H9 (cell line): ENCODE data around the gene CHST8. TPM values are rescaled to one million over a fixed set of nuclear protein-coding genes. Genes with fewer than 3 reads are reported as not detected.

Experiments
- DNase-seq: peaks from one replicate; pipeline ENCODE4 v3.0.0-alpha.2; 2017
- H2AFZ ChIP-seq: one replicate; pipeline ENCODE4 v1.6.1; 2013; ENCODE audit warnings: mild to moderate bottlenecking, low read length, control low read depth, moderate library complexity
- H2AK5ac ChIP-seq: 2 replicates; pipeline ENCODE4 v1.6.1; 2013; ENCODE audit warnings: low read length, control low read depth, mixed read lengths; ENCODE audit not compliant: insufficient read length
- H2BK120ac ChIP-seq: one replicate; pipeline ENCODE4 v1.6.1; 2013; ENCODE audit warnings: low read depth, mild to moderate bottlenecking, low read length, control low read depth, inconsistent platforms; ENCODE audit not compliant: poor library complexity, severe bottlenecking
- H2BK12ac ChIP-seq: 2 replicates; pipeline ENCODE4 v1.6.1; 2013; ENCODE audit warnings: low read length, control low read depth, mixed read lengths, low read depth; ENCODE audit not compliant: insufficient read length
- H2BK15ac ChIP-seq: 2 replicates; pipeline ENCODE4 v1.6.1; 2013; ENCODE audit warnings: low read depth, low read length, control low read depth
- H2BK20ac ChIP-seq: one replicate; pipeline ENCODE4 v1.6.1; 2013; ENCODE audit warnings: low read depth, mild to moderate bottlenecking, low read length, control low read depth, inconsistent platforms; ENCODE audit not compliant: poor library complexity, severe bottlenecking
- H2BK5ac ChIP-seq: 2 replicates; pipeline ENCODE4 v1.6.1; 2013; ENCODE audit warnings: low read length, control low read depth, mixed read lengths; ENCODE audit not compliant: insufficient read length
- H3K14ac ChIP-seq: 2 replicates; pipeline ENCODE4 v1.6.1; 2013; ENCODE audit warnings: low read length, control low read depth; ENCODE audit not compliant: insufficient read depth
- H3K18ac ChIP-seq: 2 replicates; pipeline ENCODE4 v1.6.1; 2013; ENCODE audit warnings: low read depth, mild to moderate bottlenecking, mixed read lengths, low read length, control low read depth; ENCODE audit not compliant: insufficient read length
- H3K23ac ChIP-seq: 2 replicates; pipeline ENCODE4 v1.6.1; 2013; ENCODE audit warnings: low read length, control low read depth, mixed read lengths, low read depth; ENCODE audit not compliant: insufficient read length
- H3K23me2 ChIP-seq: 2 replicates; pipeline ENCODE4 v1.6.1; 2013; ENCODE audit warnings: low read depth, mild to moderate bottlenecking, mixed read lengths, low read length, control low read depth; ENCODE audit not compliant: insufficient read length, poor library complexity, severe bottlenecking
- H3K27ac ChIP-seq: 2 replicates; pipeline ENCODE4 v1.5.1; 2013; ENCODE audit warnings: low read length, control low read depth, mixed read lengths, low read depth; ENCODE audit not compliant: insufficient read length
- H3K27me3 ChIP-seq: 2 replicates; pipeline ENCODE4 v1.6.1; 2013; ENCODE audit warnings: low read length, control low read depth, inconsistent platforms; ENCODE audit not compliant: insufficient read depth
- H3K4ac ChIP-seq: 2 replicates; pipeline ENCODE4 v1.6.1; 2013; ENCODE audit warnings: low read depth, mild to moderate bottlenecking, control low read depth, inconsistent platforms, low read length, moderate library complexity
- H3K4me1 ChIP-seq: 2 replicates; pipeline ENCODE4 v1.6.1; 2013; ENCODE audit warnings: low read length, control low read depth, inconsistent platforms; ENCODE audit not compliant: insufficient read depth
- H3K4me2 ChIP-seq: 2 replicates; pipeline ENCODE4 v1.6.1; 2013; ENCODE audit warnings: low read length, control low read depth, mixed read lengths; ENCODE audit not compliant: insufficient read length, insufficient read depth
- H3K56ac ChIP-seq: 2 replicates; pipeline ENCODE4 v1.6.1; 2013; ENCODE audit warnings: low read depth, mild to moderate bottlenecking, mixed read lengths, low read length, control low read depth; ENCODE audit not compliant: insufficient read length
- H3K79me1 ChIP-seq: 2 replicates; pipeline ENCODE4 v1.6.1; 2013; ENCODE audit warnings: low read depth, mild to moderate bottlenecking, moderate library complexity, low read length, control low read depth, inconsistent platforms; ENCODE audit not compliant: insufficient read depth, poor library complexity, severe bottlenecking
- H3K79me2 ChIP-seq: 2 replicates; pipeline ENCODE4 v1.6.1; 2013; ENCODE audit warnings: low read length, control low read depth, inconsistent platforms; ENCODE audit not compliant: insufficient read depth
- H3K9ac ChIP-seq: 2 replicates; pipeline ENCODE4 v1.6.1; 2013; ENCODE audit warnings: low read length, control low read depth, mixed read lengths; ENCODE audit not compliant: insufficient read length; ENCODE audit errors: extremely low read depth
- H3K9me3 ChIP-seq: one replicate; pipeline ENCODE4 v1.6.1; 2013; ENCODE audit warnings: low read depth, low read length, inconsistent platforms; ENCODE audit not compliant: control insufficient read depth
- H3T11ph ChIP-seq: one replicate; pipeline ENCODE4 v1.6.1; 2013; ENCODE audit warnings: mild to moderate bottlenecking, low read length, control low read depth, inconsistent platforms
- H4K20me1 ChIP-seq: one replicate; pipeline ENCODE4 v1.6.1; 2013; ENCODE audit not compliant: control insufficient read depth, insufficient read length, insufficient read depth
- H4K5ac ChIP-seq: 2 replicates; pipeline ENCODE4 v1.6.1; 2013; ENCODE audit warnings: low read depth, mild to moderate bottlenecking, mixed read lengths, low read length, control low read depth; ENCODE audit not compliant: insufficient read length
- H4K8ac ChIP-seq: replicated peaks from 2 replicates; pipeline ENCODE4 v1.6.1; 2013; ENCODE audit warnings: low read length, control low read depth, mixed read lengths, low read depth; ENCODE audit not compliant: insufficient read length
- H4K91ac ChIP-seq: 2 replicates; pipeline ENCODE4 v1.6.1; 2013; ENCODE audit warnings: low read depth, mild to moderate bottlenecking, moderate library complexity, mixed read lengths, low read length, control low read depth; ENCODE audit not compliant: insufficient read length
- H3K27ac Mint-ChIP-seq, 3 experiments: 2 replicates in 2 of 3; 3 replicates in 1 of 3; pipeline ENCODE4 v1.8.0; 2020 to 2021; ENCODE audit warnings: mixed read lengths in 3 of 3, mild to moderate bottlenecking in 1 of 3, moderate library complexity in 1 of 3
- H3K27me3 Mint-ChIP-seq: 2 replicates; pipeline ENCODE4 v1.8.0; 2021; ENCODE audit warnings: low read depth, mild to moderate bottlenecking, moderate library complexity, mixed read lengths
- H3K36me3 Mint-ChIP-seq, 3 experiments: 2 replicates in 2 of 3; 3 replicates in 1 of 3; pipeline ENCODE4 v1.8.0; 2020 to 2021; ENCODE audit warnings: low read depth in 3 of 3, mixed read lengths in 3 of 3; ENCODE audit not compliant: insufficient read depth in 1 of 3
- H3K4me1 Mint-ChIP-seq, 2 experiments: 2 replicates each; pipeline ENCODE4 v1.8.0; 2020; ENCODE audit warnings: mixed read lengths in 2 of 2
- H3K4me3 Mint-ChIP-seq, 2 experiments: 2 replicates in 1 of 2; 3 replicates in 1 of 2; pipeline ENCODE4 v1.8.0; 2020 to 2021; ENCODE audit warnings: mild to moderate bottlenecking in 2 of 2, mixed read lengths in 2 of 2, moderate library complexity in 1 of 2
- H3K9me3 Mint-ChIP-seq, 2 experiments: 2 replicates in 1 of 2; 3 replicates in 1 of 2; pipeline ENCODE4 v1.8.0; 2020; ENCODE audit warnings: mild to moderate bottlenecking in 2 of 2, mixed read lengths in 2 of 2, moderate library complexity in 1 of 2
- WGBS: extraction: QIAGEN DNeasy Blood & Tissue Kit; methylation state at CpG from one replicate; pipeline ENCODE4 v1.1.7; 2013; ENCODE audit warnings: missing lambda C conversion rate, low lambda C conversion rate, mixed read lengths; ENCODE audit not compliant: insufficient read length; ENCODE audit errors: extremely low coverage; 5-methylcytosine and 5-hydroxymethylcytosine counted together
- total RNA-seq: library from RNA; stranded (reverse); gene quantifications from 2 replicates; pipeline ENCODE4 v1.2.1, GENCODE V29; 2021
- TF ChIP-seq, protein P1 (sequence below): fragments of 200-600 bp; sonication (generic); conservative IDR thresholded peaks from 3 replicates; pipeline ENCODE4 v1.8.0; 2021; ENCODE audit warnings: antibody characterized with exemption, mild to moderate bottlenecking

Gene CHST8
- total RNA-seq, 1 experiment from 2014 or later, result 5.1 TPM

GRCh38 chr19:33812388-33813330 lies 190.9 kb downstream of the CHST8 start:
- Mint-ChIP-seq H3K36me3 (peaks cover 7 to 60% (median 47%) of the 10 kb centered on the region in 3 experiments), H3K4me1 (peaks cover 3 to 5% of the 10 kb centered on the region in 2 experiments; a peak in 3 of 4 replicates), H3K27me3 (peaks cover 2% of the 10 kb centered on the region; the same call in 1 of the 2 replicates), H3K27ac (peak overlapping the region in 1 of 3 experiments; percentile 88; a peak in 2 of 7 replicates), H3K4me3 (no peak overlapping the region), H3K9me3 (no peaks in the 10 kb centered on the region)
- no peak overlapping the region for H3K27ac ChIP-seq
- DNase-seq, result no peak
- H4K5ac ChIP-seq, result no peak overlapping the region
- H2BK20ac ChIP-seq, result no peak overlapping the region
- TF ChIP-seq, protein P1, sequence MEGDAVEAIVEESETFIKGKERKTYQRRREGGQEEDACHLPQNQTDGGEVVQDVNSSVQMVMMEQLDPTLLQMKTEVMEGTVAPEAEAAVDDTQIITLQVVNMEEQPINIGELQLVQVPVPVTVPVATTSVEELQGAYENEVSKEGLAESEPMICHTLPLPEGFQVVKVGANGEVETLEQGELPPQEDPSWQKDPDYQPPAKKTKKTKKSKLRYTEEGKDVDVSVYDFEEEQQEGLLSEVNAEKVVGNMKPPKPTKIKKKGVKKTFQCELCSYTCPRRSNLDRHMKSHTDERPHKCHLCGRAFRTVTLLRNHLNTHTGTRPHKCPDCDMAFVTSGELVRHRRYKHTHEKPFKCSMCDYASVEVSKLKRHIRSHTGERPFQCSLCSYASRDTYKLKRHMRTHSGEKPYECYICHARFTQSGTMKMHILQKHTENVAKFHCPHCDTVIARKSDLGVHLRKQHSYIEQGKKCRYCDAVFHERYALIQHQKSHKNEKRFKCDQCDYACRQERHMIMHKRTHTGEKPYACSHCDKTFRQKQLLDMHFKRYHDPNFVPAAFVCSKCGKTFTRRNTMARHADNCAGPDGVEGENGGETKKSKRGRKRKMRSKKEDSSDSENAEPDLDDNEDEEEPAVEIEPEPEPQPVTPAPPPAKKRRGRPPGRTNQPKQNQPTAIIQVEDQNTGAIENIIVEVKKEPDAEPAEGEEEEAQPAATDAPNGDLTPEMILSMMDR, result 0 out of 3 replicates have a peak, but pooled peaks have one; percentile 18
- H2AK5ac ChIP-seq, result no peak overlapping the region
- H3K4me1 ChIP-seq, result no peaks in the 10 kb centered on the region
- no peak overlapping the region for H3K4ac ChIP-seq
- H4K20me1 ChIP-seq, result no peaks in the 10 kb centered on the region
- no CpG with 5 or more reads among the region's 28 CpGs for WGBS
- H2AFZ ChIP-seq, result no peak overlapping the region
- H2BK15ac ChIP-seq, result no peak overlapping the region
- no peak overlapping the region for H3K23ac ChIP-seq
- no peak overlapping the region for H4K91ac ChIP-seq
- H3K18ac ChIP-seq, result no peak overlapping the region
- H3K4me2 ChIP-seq, result no peak overlapping the region
- H4K8ac ChIP-seq, result no peak overlapping the region
- H2BK12ac ChIP-seq, result no peak overlapping the region
- no peaks in the 10 kb centered on the region for H3K23me2 ChIP-seq
- no peaks in the 10 kb centered on the region for H3K79me1 ChIP-seq
- H3T11ph ChIP-seq, result no peak overlapping the region
- H3K79me2 ChIP-seq, result no peaks in the 10 kb centered on the region
- no peaks in the 10 kb centered on the region for H3K9me3 ChIP-seq
- H2BK5ac ChIP-seq, result no peak overlapping the region
- no peak overlapping the region for H3K9ac ChIP-seq
- no peak overlapping the region for H3K14ac ChIP-seq
- H3K56ac ChIP-seq, result no peak overlapping the region
- no peak overlapping the region for H2BK120ac ChIP-seq
- H3K27me3 ChIP-seq, result no peaks in the 10 kb centered on the region
